Measurements from ENCODE around the gene PLA2G2D. TPM values are rescaled to one million over a fixed set of nuclear protein-coding genes. Genes with fewer than 3 reads are reported as not detected.

PLA2G2D gene
- total RNA-seq, 2 donors from 2014 or later: not detected

DNA sequence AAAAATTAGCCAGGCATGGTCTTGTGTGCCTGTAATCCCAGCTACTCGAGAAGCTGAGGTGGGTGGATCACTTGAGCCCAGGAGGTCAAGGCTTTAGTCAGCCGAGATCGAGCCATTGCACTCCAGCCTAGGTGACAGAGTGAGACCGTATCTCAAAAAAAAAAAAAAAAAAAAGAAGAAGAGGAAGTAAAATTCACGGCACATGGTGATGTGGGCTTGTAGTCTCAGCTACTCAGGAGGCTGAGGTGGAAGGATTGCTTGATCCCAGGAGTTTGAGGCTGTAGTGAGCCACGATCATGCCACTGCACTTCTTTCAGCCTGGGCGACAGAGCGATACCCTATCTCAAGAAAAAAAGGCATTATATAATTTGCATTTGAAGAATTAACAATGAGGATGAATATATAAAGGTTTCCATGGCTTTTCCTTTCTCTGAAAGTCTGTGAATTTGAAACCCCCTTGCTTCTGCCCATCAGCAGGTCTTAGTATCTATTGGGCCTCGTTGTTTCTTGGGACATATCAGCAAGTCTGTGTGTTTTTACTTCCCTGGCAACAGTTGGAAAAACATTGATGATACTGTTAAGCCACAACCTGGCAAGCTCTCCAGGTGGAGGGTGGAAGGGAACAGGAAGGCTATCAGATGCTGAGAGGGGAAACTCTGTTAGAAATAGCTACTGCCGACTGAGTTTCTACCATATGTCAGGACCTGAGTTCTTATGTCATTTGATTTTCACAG is 4.6 kb upstream of the PLA2G2D start:
- Mint-ChIP-seq H3K4me3 (no peak overlapping the region), H3K27me3 (ENCODE audit: insufficient read depth) (peaks cover 5% of the 10 kb centered on the region), H3K4me1 (no peaks in the 10 kb centered on the region), H3K9me3 (no peaks in the 10 kb centered on the region), H3K36me3 (ENCODE audit: low read depth) (no peaks in the 10 kb centered on the region), H3K27ac (no peak overlapping the region)
- Histone ChIP-seq H3K9ac (ENCODE audit: extremely low read depth, low read length, poor library complexity, severe bottlenecking) (no peak overlapping the region), H3K36me3 (ENCODE audit: control insufficient read depth, insufficient read depth, low read length) (no peaks in the 10 kb centered on the region), H3K27me3 (ENCODE audit: control insufficient read depth, insufficient read depth, low read length, poor library complexity, severe bottlenecking) (no peaks in the 10 kb centered on the region), H3K27ac (ENCODE audit: low read depth, low read length) (no peak overlapping the region), H3K4me3 (ENCODE audit: low read length) (no peak overlapping the region), H3K9me3 (ENCODE audit: control insufficient read depth, low read length) (no peaks in the 10 kb centered on the region), H3K4me1 (ENCODE audit: control insufficient read depth, insufficient read depth, low read length) (no peaks in the 10 kb centered on the region)
- WGBS, 2 experiments (ENCODE audit: insufficient coverage in 1 of 2, insufficient read length in 1 of 2): 90 to 100% methylated on average over 5 to 10 of the region's 10 CpGs
- no peak for TF ChIP-seq CTCF (conservative IDR thresholded peaks at IDR 0.05)
- DNase-seq: no peak

DNA sequence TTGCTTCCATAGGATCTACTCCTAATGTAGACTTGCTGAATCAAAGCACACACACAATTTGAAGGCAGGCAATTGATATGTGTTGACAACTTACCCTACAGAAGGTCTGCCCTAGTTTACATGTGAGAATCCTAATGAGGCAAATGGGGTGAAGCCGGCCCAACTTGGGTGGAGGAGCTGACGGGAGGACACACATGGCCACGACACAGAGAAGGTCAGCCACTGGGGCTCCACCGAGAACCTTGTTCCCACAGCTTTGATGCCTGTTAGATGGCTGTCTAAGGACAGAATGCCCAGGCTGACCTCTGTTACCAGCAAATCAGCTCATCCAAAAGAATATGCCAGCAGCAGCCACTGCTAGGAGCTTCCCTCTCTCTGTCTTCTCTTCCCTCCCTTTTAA is 1.5 kb upstream of the PLA2G2D start:
- no peak for TF ChIP-seq CTCF (conservative IDR thresholded peaks at IDR 0.05)
- H3K9me3 ChIP-seq (ENCODE audit: control insufficient read depth, low read length): no peaks in the 10 kb centered on the region
- Mint-ChIP-seq H3K9me3 (no peaks in the 10 kb centered on the region), H3K36me3 (ENCODE audit: low read depth) (no peaks in the 10 kb centered on the region), H3K27ac (no peak overlapping the region), H3K4me1 (no peaks in the 10 kb centered on the region), H3K4me3 (no peak overlapping the region), H3K27me3 (ENCODE audit: insufficient read depth) (peaks cover 5% of the 10 kb centered on the region)
- WGBS, 2 experiments (ENCODE audit: insufficient coverage in 1 of 2, insufficient read length in 1 of 2): 89 to 99% methylated on average over 4 of the region's 4 CpGs
- no peak for DNase-seq
- H3K27ac ChIP-seq (ENCODE audit: low read depth, low read length): no peak overlapping the region
- no peak overlapping the region for H3K9ac ChIP-seq (ENCODE audit: extremely low read depth, low read length, poor library complexity, severe bottlenecking)
- H3K27me3 ChIP-seq (ENCODE audit: control insufficient read depth, insufficient read depth, low read length, poor library complexity, severe bottlenecking): no peaks in the 10 kb centered on the region
- H3K4me1 ChIP-seq (ENCODE audit: control insufficient read depth, insufficient read depth, low read length): no peaks in the 10 kb centered on the region
- no peak overlapping the region for H3K4me3 ChIP-seq (ENCODE audit: low read length)
- no peaks in the 10 kb centered on the region for H3K36me3 ChIP-seq (ENCODE audit: control insufficient read depth, insufficient read depth, low read length)

GRCh38 chr1:20117236-20117635 is 2.1 kb downstream of the PLA2G2D start:
- no peak for TF ChIP-seq CTCF (conservative IDR thresholded peaks at IDR 0.05)
- no peaks in the 10 kb centered on the region for H3K36me3 ChIP-seq (ENCODE audit: control insufficient read depth, insufficient read depth, low read length)
- Mint-ChIP-seq H3K27ac (no peak overlapping the region), H3K4me3 (no peak overlapping the region), H3K36me3 (ENCODE audit: low read depth) (no peaks in the 10 kb centered on the region), H3K27me3 (ENCODE audit: insufficient read depth) (peaks cover 14% of the 10 kb centered on the region), H3K9me3 (no peaks in the 10 kb centered on the region), H3K4me1 (peaks cover 4% of the 10 kb centered on the region)
- no peak for DNase-seq
- H3K27ac ChIP-seq (ENCODE audit: low read depth, low read length): no peak overlapping the region
- H3K9ac ChIP-seq (ENCODE audit: extremely low read depth, low read length, poor library complexity, severe bottlenecking): no peak overlapping the region
- no peaks in the 10 kb centered on the region for H3K4me1 ChIP-seq (ENCODE audit: control insufficient read depth, insufficient read depth, low read length)
- no peak overlapping the region for H3K4me3 ChIP-seq (ENCODE audit: low read length)
- no peaks in the 10 kb centered on the region for H3K9me3 ChIP-seq (ENCODE audit: control insufficient read depth, low read length)
- H3K27me3 ChIP-seq (ENCODE audit: control insufficient read depth, insufficient read depth, low read length, poor library complexity, severe bottlenecking): no peaks in the 10 kb centered on the region
